ENCODE results near the gene CPSF2. TPM values are rescaled to one million over a fixed set of nuclear protein-coding genes. Genes with fewer than 3 reads are reported as not detected.

The CPSF2 gene
- total and polyA plus RNA-seq, 7 donors, result 6.0 to 41.8 (median 22.4) TPM

GRCh38 chr14:92143962-92144361 is 22.2 kb downstream of the CPSF2 start:
- TF ChIP-seq POLR2A (IDR thresholded peaks at IDR 0.05), result no peak
- TF ChIP-seq CTCF (IDR thresholded peaks at IDR 0.05), result no peak
- TF ChIP-seq EP300 (IDR thresholded peaks at IDR 0.05), result no peak
- TF ChIP-seq POLR2AphosphoS5 (IDR thresholded peaks at IDR 0.05), result no peak
- 87 to 93% methylated on average over 3 of the region's 3 CpGs for WGBS, 2 donors
- no peak for DNase-seq
- H3K9me3 ChIP-seq, result no peaks in the 10 kb centered on the region
- no peaks in the 10 kb centered on the region for H3K4me1 ChIP-seq
- no peak overlapping the region for H3K4me3 ChIP-seq
- no peaks in the 10 kb centered on the region for H3K27me3 ChIP-seq
- intact Hi-C loops (cut with DNase I), result no loop called here
- peaks cover 10 to 100% (median 34%) of the 10 kb centered on the region in 4 donors for H3K36me3 ChIP-seq
- H3K27ac ChIP-seq, result no peak overlapping the region

DNA sequence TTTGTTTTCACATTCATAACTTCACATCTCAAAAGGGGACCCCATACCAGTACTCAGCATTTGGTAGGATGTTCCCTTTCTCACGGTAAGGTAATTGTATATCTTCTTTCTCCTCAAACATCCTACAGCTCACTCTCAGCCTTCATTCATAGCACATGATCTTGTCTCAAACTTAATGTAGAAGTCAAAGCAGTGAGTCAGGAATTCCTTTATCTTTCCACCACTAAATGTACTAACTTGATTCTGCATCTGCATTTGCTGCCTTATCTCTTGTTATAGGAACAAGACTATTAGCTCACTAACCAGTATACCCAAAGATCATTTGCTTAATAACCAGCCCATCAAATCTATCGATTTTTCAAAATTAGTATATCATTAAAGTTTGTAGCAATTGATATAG is 22.9 kb downstream of the CPSF2 start:
- H3K4me3 ChIP-seq, result no peak overlapping the region
- no peaks in the 10 kb centered on the region for H3K4me1 ChIP-seq
- intact Hi-C loops (cut with DNase I), result no loop called here
- DNase-seq, result no peak
- no peaks in the 10 kb centered on the region for H3K9me3 ChIP-seq
- WGBS, 2 donors, result 88 to 96% methylated on average over 2 of the region's 2 CpGs
- TF ChIP-seq POLR2AphosphoS5 (IDR thresholded peaks at IDR 0.05), result no peak
- TF ChIP-seq CTCF (IDR thresholded peaks at IDR 0.05), result no peak
- TF ChIP-seq EP300 (IDR thresholded peaks at IDR 0.05), result no peak
- H3K27ac ChIP-seq, result no peak overlapping the region
- H3K36me3 ChIP-seq, result peaks cover 10 to 100% (median 39%) of the 10 kb centered on the region in 4 donors
- H3K27me3 ChIP-seq, result no peaks in the 10 kb centered on the region

DNA sequence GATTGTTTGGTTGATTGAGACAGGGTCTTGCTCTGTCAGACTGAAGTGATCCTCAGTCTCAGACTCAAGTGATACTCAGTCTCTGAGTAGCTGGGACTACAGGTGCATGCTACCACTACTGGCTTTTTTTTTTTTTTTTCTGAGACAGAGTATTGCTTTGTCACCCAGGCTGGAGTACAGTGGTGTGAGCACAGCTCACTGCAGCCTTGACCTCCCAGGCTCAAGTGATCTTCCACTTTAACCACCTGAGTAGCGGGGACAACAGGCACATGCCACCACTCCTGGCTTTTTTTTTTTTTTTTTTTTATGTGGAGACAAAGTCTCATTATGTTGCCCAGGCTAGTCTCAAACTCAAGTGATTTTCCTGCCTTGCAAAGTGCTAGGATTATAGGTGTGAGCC is 31.8 kb downstream of the CPSF2 start:
- no peak overlapping the region for H3K4me3 ChIP-seq
- TF ChIP-seq POLR2AphosphoS5 (IDR thresholded peaks at IDR 0.05), result no peak
- no peak for TF ChIP-seq EP300 (IDR thresholded peaks at IDR 0.05)
- TF ChIP-seq CTCF (IDR thresholded peaks at IDR 0.05), result no peak
- no peak for TF ChIP-seq POLR2A (IDR thresholded peaks at IDR 0.05)
- DNase-seq, result no peak
- no peaks in the 10 kb centered on the region for H3K9me3 ChIP-seq
- H3K27ac ChIP-seq, result no peak overlapping the region
- H3K36me3 ChIP-seq, result peaks cover 0 to 69% (median 41%) of the 10 kb centered on the region in 4 donors
- WGBS, 2 donors, result 94 to 100% methylated on average over 1 of the region's 1 CpG
- intact Hi-C loops (cut with DNase I), result no loop called here
- H3K27me3 ChIP-seq, result no peaks in the 10 kb centered on the region
- H3K4me1 ChIP-seq, result no peaks in the 10 kb centered on the region

- Histone ChIP-seq H3K36me3 (peaks cover 0 to 69% (median 40%) of the 10 kb centered on the region in 4 donors), H3K9me3 (no peaks in the 10 kb centered on the region), H3K27ac (no peak overlapping the region), H3K4me1 (no peaks in the 10 kb centered on the region), H3K27me3 (no peaks in the 10 kb centered on the region), H3K4me3 (no peak overlapping the region)
- DNase-seq, result no peak
- TF ChIP-seq POLR2AphosphoS5 (IDR thresholded peaks at IDR 0.05) (no peak), CTCF (IDR thresholded peaks at IDR 0.05) (no peak), POLR2A (IDR thresholded peaks at IDR 0.05) (no peak), EP300 (IDR thresholded peaks at IDR 0.05) (no peak)
- intact Hi-C loops (cut with DNase I), result no loop called here
- WGBS, 2 donors, result 49 to 68% methylated on average over 3 of the region's 3 CpGs
Measured at GRCh38 chr14:92154283-92154942, 32.6 kb downstream of the CPSF2 start.

GRCh38 chr14:92160619-92161018 is 38.9 kb downstream of the CPSF2 start:
- intact Hi-C loops (cut with DNase I), result no loop called here
- no peak for TF ChIP-seq CTCF (IDR thresholded peaks at IDR 0.05)
- no peak for TF ChIP-seq POLR2A (IDR thresholded peaks at IDR 0.05)
- no peak for TF ChIP-seq POLR2AphosphoS5 (IDR thresholded peaks at IDR 0.05)
- TF ChIP-seq EP300 (IDR thresholded peaks at IDR 0.05), result no peak
- H3K36me3 ChIP-seq, result peaks cover 5 to 100% (median 48%) of the 10 kb centered on the region in 4 donors
- WGBS, 2 donors, result 63 to 64% methylated on average over 4 of the region's 4 CpGs
- H3K4me3 ChIP-seq, result no peak overlapping the region
- no peaks in the 10 kb centered on the region for H3K27me3 ChIP-seq
- peak overlapping the region in 2 of 4 donors; percentile 6 to 11 for H3K27ac ChIP-seq
- H3K4me1 ChIP-seq, result no peaks in the 10 kb centered on the region
- DNase-seq, result no peak
- peaks cover 0 to 2% (median 0%) of the 10 kb centered on the region in 4 donors for H3K9me3 ChIP-seq

All from sigmoid colon (tissue), 7 donors.